Neural progenitor cell (in vitro differentiated cells): ENCODE measurements around the gene POLG2. TPM values are rescaled to one million over a fixed set of nuclear protein-coding genes. Genes with fewer than 3 reads are reported as not detected.
"Not testable (repeated sequence)": the region's sequence is repeated elsewhere in the genome, so short reads cannot be mapped to it uniquely, and the experiment has no call there.

ENCODE experiments used
- DNase-seq: peaks from one replicate; pipeline ENCODE4 v3.0.0-alpha.2; 2016; ENCODE audit warnings: low spot score
- H2AFZ ChIP-seq: fragments of 200-600 bp; sonication (generic); replicated peaks from 2 replicates; pipeline ENCODE4 v1.6.1; 2016; ENCODE audit warnings: antibody characterized with exemption
- H3F3A ChIP-seq: fragments of 200-600 bp; sonication (generic); 2 replicates; pipeline ENCODE4 v1.6.1; 2016; ENCODE audit warnings: antibody characterized with exemption, low read depth
- H3K27ac ChIP-seq: fragments of 200-600 bp; sonication (generic); 2 replicates; pipeline ENCODE4 v1.5.1; 2016; ENCODE audit warnings: mild to moderate bottlenecking
- H3K27me3 ChIP-seq: fragments of 200-600 bp; sonication (generic); 2 replicates; pipeline ENCODE4 v1.6.1; 2016; ENCODE audit warnings: mild to moderate bottlenecking, moderate library complexity
- H3K36me3 ChIP-seq: fragments of 200-600 bp; sonication (generic); 2 replicates; pipeline ENCODE4 v1.5.1; 2016
- H3K4me1 ChIP-seq: fragments of 200-600 bp; sonication (generic); 2 replicates; pipeline ENCODE4 v1.6.1; 2016; ENCODE audit warnings: mixed run types
- H3K4me2 ChIP-seq: fragments of 200-600 bp; sonication (generic); 2 replicates; pipeline ENCODE4 v1.6.1; 2016
- H3K4me3 ChIP-seq: fragments of 200-600 bp; sonication (generic); 2 replicates; pipeline ENCODE4 v1.5.1; 2016
- H3K79me2 ChIP-seq: fragments of 200-600 bp; sonication (generic); 2 replicates; pipeline ENCODE4 v1.6.1; 2016; ENCODE audit warnings: low read depth
- H3K9ac ChIP-seq: fragments of 200-600 bp; sonication (generic); 2 replicates; pipeline ENCODE4 v1.6.1; 2016
- H3K9me3 ChIP-seq: fragments of 200-600 bp; sonication (generic); 2 replicates; pipeline ENCODE4 v1.5.1; 2016; ENCODE audit warnings: low read depth
- H4K20me1 ChIP-seq: fragments of 200-600 bp; sonication (generic); 2 replicates; pipeline ENCODE4 v1.6.1; 2016; ENCODE audit warnings: low read depth
- H3K27ac Mint-ChIP-seq: 3 replicates; pipeline ENCODE4 v1.8.0; 2021; ENCODE audit warnings: mixed read lengths
- H3K27me3 Mint-ChIP-seq: 2 replicates; pipeline ENCODE4 v1.8.0; 2022; ENCODE audit warnings: low read depth, mild to moderate bottlenecking, inconsistent platforms, moderate library complexity, mixed read lengths; ENCODE audit not compliant: insufficient read depth
- H3K36me3 Mint-ChIP-seq: 3 replicates; pipeline ENCODE4 v1.8.0; 2021; ENCODE audit warnings: mixed read lengths
- H3K4me1 Mint-ChIP-seq: 3 replicates; pipeline ENCODE4 v1.8.0; 2021; ENCODE audit warnings: mixed read lengths
- H3K4me3 Mint-ChIP-seq: 3 replicates; pipeline ENCODE4 v1.8.0; 2021; ENCODE audit warnings: mild to moderate bottlenecking, moderate library complexity, mixed read lengths
- H3K9me3 Mint-ChIP-seq: 3 replicates; pipeline ENCODE4 v1.8.0; 2020; ENCODE audit warnings: mixed read lengths
- EZH2 ChIP-seq: fragments of 200-600 bp; sonication (generic); IDR thresholded peaks from 2 replicates; pipeline ENCODE4 v1.6.1; 2017; ENCODE audit warnings: antibody characterized with exemption, mild to moderate bottlenecking, moderate library complexity
- EZH2phosphoT487 ChIP-seq: fragments of 200-600 bp; sonication (generic); IDR thresholded peaks from 2 replicates; pipeline ENCODE4 v1.6.1; 2017; ENCODE audit warnings: antibody characterized with exemption
- total RNA-seq: library from RNA; depleted of rRNA; stranded (reverse); fragments of >200 nt; gene quantifications from 2 replicates; pipeline ENCODE4 v1.2.3, GENCODE V29; 2015; ENCODE audit warnings: low replicate concordance
- TF ChIP-seq, protein P1 (sequence below): fragments of 200-600 bp; sonication (generic); IDR thresholded peaks from 2 replicates; pipeline ENCODE4 v1.5.1; 2017; ENCODE audit warnings: antibody characterized with exemption, mild to moderate bottlenecking

The POLG2 gene
- total RNA-seq, 1 donor from 2014 or later = 33.9 TPM

- no peak overlapping the region for H3K27ac Mint-ChIP-seq
- H4K20me1 ChIP-seq = peaks cover 83% of the 10 kb centered on the region
These were observed 1.7 kb upstream of the POLG2 start for GRCh38 chr17:64498308-64499203.

DNA sequence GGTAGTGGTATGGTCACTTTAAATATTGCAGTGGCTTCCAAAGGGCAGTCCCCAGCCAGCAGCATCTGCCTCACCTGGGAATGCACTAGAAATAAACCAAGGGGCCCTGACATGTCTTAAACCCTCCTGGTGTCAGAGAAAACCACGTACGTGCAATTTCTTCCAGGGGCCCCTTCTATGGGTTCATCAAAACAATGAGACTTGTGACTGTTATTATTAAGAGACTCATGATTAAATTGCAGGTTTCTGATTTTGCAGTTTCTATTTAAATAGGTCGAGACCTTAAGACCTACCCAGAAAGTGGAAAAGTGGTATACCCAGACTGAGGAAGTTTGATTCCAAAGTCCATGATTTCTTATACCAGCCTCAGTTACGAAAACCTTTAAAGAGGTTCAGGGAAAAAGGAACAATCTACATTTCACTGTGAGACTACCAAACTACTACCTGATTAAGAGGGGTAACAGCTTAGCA lies 746 bp upstream of the POLG2 start:
- H3K36me3 Mint-ChIP-seq = peaks cover 36% of the 10 kb centered on the region
- peaks cover 73% of the 10 kb centered on the region for H4K20me1 ChIP-seq
- peak overlapping the region; percentile 17 for H3K27ac Mint-ChIP-seq
- TF ChIP-seq EZH2 (no peak), EZH2phosphoT487 (no peak)
- TF ChIP-seq, protein P1, sequence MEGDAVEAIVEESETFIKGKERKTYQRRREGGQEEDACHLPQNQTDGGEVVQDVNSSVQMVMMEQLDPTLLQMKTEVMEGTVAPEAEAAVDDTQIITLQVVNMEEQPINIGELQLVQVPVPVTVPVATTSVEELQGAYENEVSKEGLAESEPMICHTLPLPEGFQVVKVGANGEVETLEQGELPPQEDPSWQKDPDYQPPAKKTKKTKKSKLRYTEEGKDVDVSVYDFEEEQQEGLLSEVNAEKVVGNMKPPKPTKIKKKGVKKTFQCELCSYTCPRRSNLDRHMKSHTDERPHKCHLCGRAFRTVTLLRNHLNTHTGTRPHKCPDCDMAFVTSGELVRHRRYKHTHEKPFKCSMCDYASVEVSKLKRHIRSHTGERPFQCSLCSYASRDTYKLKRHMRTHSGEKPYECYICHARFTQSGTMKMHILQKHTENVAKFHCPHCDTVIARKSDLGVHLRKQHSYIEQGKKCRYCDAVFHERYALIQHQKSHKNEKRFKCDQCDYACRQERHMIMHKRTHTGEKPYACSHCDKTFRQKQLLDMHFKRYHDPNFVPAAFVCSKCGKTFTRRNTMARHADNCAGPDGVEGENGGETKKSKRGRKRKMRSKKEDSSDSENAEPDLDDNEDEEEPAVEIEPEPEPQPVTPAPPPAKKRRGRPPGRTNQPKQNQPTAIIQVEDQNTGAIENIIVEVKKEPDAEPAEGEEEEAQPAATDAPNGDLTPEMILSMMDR = no peak
- peaks cover 40% of the 10 kb centered on the region for H3K36me3 ChIP-seq
- no peak for DNase-seq
- H3K27ac ChIP-seq = peak overlapping the region; percentile 91
- no peaks in the 10 kb centered on the region for H3K27me3 ChIP-seq
- H2AFZ ChIP-seq = no peak overlapping the region
- H3K9me3 ChIP-seq = no peaks in the 10 kb centered on the region
- H3K9ac ChIP-seq = no peak overlapping the region
- H3K9me3 Mint-ChIP-seq = no peaks in the 10 kb centered on the region
- H3K4me2 ChIP-seq = peak overlapping the region; percentile 91
- peaks cover 63% of the 10 kb centered on the region for H3F3A ChIP-seq
- H3K79me2 ChIP-seq = peaks cover 73% of the 10 kb centered on the region
- peaks cover 10% of the 10 kb centered on the region for H3K4me1 ChIP-seq
- peaks cover 7% of the 10 kb centered on the region for H3K27me3 Mint-ChIP-seq
- peaks cover 39% of the 10 kb centered on the region for H3K4me1 Mint-ChIP-seq
- peak overlapping the region; percentile 77 for H3K4me3 ChIP-seq
- peak overlapping the region; percentile 99 for H3K4me3 Mint-ChIP-seq

More at GRCh38 chr17:64498308-64499203, 1.7 kb upstream of the POLG2 start:
- no peaks in the 10 kb centered on the region for H3K27me3 ChIP-seq
- peaks cover 41% of the 10 kb centered on the region for H3K36me3 Mint-ChIP-seq
- H3K4me3 Mint-ChIP-seq = peak overlapping the region; percentile 19
- no peak for TF ChIP-seq EZH2phosphoT487
- TF ChIP-seq EZH2 = no peak
- TF ChIP-seq, protein P1 = no peak
- no peaks in the 10 kb centered on the region for H3K9me3 Mint-ChIP-seq
- peaks cover 39% of the 10 kb centered on the region for H3K4me1 Mint-ChIP-seq
- peaks cover 45% of the 10 kb centered on the region for H3K36me3 ChIP-seq
- peaks cover 7% of the 10 kb centered on the region for H3K27me3 Mint-ChIP-seq
- H3K4me3 ChIP-seq = no peak overlapping the region
- no peak overlapping the region for H2AFZ ChIP-seq
- DNase-seq = peak; percentile 27
- H3K9ac ChIP-seq = no peak overlapping the region
- peak overlapping the region; percentile 91 for H3K4me2 ChIP-seq
- peaks cover 72% of the 10 kb centered on the region for H3F3A ChIP-seq
- peaks cover 13% of the 10 kb centered on the region for H3K4me1 ChIP-seq
- peaks cover 75% of the 10 kb centered on the region for H3K79me2 ChIP-seq
- no peaks in the 10 kb centered on the region for H3K9me3 ChIP-seq
- peak overlapping the region; percentile 91 for H3K27ac ChIP-seq

DNA sequence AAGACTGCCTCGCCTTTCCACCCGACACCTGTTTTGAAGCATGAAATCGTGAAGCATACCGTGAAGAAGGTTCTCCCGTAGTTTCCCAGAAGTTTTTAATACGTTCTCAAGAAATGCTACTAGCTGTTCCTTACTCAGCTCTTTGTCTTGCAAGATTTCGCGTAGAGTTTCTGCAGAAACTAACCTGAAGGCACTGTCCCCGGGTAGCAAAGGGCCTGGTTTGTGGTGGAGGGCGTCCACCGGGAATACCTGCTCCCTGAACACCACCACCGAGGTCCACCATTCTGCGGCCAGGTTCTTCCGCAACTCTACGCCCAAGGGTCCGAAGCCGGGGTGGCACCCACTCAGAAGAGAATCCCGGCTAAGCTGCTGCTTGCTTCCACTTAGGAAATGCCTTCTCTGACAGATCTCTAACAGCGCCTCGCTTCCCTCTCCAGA lies 487 bp downstream of the POLG2 start:
- Mint-ChIP-seq H3K36me3 (peaks cover 31% of the 10 kb centered on the region), H3K27ac (peak overlapping the region; percentile 3), H3K9me3 (no peaks in the 10 kb centered on the region), H3K27me3 (peaks cover 7% of the 10 kb centered on the region), H3K4me1 (peaks cover 37% of the 10 kb centered on the region), H3K4me3 (peak overlapping the region; percentile 99)
- peaks cover 60% of the 10 kb centered on the region for H3K79me2 ChIP-seq
- H3K27ac ChIP-seq = peak overlapping the region; percentile 91
- peak overlapping the region; percentile 77 for H3K4me3 ChIP-seq
- no peaks in the 10 kb centered on the region for H3K27me3 ChIP-seq
- H2AFZ ChIP-seq = peak overlapping the region; percentile 84
- peaks cover 10% of the 10 kb centered on the region for H3K4me1 ChIP-seq
- H3F3A ChIP-seq = peaks cover 50% of the 10 kb centered on the region
- TF ChIP-seq, protein P1 = no peak
- TF ChIP-seq EZH2phosphoT487 = no peak
- TF ChIP-seq EZH2 = no peak
- H3K9ac ChIP-seq = peak overlapping the region; percentile 40
- DNase-seq = no peak
- H3K4me2 ChIP-seq = peak overlapping the region; percentile 91
- peaks cover 40% of the 10 kb centered on the region for H3K36me3 ChIP-seq
- H4K20me1 ChIP-seq = peaks cover 61% of the 10 kb centered on the region
- no peaks in the 10 kb centered on the region for H3K9me3 ChIP-seq

GRCh38 chr17:64495300-64495699 lies 1.6 kb downstream of the POLG2 start:
- H3K27ac Mint-ChIP-seq, H3K9me3 Mint-ChIP-seq, H3K27me3 ChIP-seq, H3K9ac ChIP-seq, H3K27ac ChIP-seq, H3K9me3 ChIP-seq, H3K27me3 Mint-ChIP-seq, DNase-seq, H2AFZ ChIP-seq: not testable (repeated sequence)
- H3K4me1 Mint-ChIP-seq = peaks cover 32% of the 10 kb centered on the region
- Histone ChIP-seq H3K4me3 (peak overlapping the region; percentile 77), H4K20me1 (peaks cover 50% of the 10 kb centered on the region), H3K36me3 (peaks cover 39% of the 10 kb centered on the region), H3F3A (peaks cover 40% of the 10 kb centered on the region), H3K4me2 (peak overlapping the region; percentile 91), H3K4me1 (peaks cover 10% of the 10 kb centered on the region), H3K79me2 (peaks cover 50% of the 10 kb centered on the region)
- H3K36me3 Mint-ChIP-seq = peaks cover 29% of the 10 kb centered on the region
- peak overlapping the region; percentile 99 for H3K4me3 Mint-ChIP-seq
